SK-N-MC (cell line): ENCODE measurements around the gene PTPN12.

ENCODE experiments used
- EZH2 ChIP-seq: fragments of 200-600 bp; sonication (generic); IDR thresholded peaks from one replicate; pipeline ENCODE4 v1.6.1; 2017; ENCODE audit warnings: antibody characterized with exemption
- FOXP2 ChIP-seq: optimal IDR thresholded peaks from 2 replicates; pipeline ENCODE3; 2011; ENCODE audit warnings: mild to moderate bottlenecking, moderate library complexity; ENCODE audit not compliant: insufficient read depth; ENCODE audit errors: extremely low read length, control extremely low read depth
- POLR2AphosphoS5 ChIP-seq: IDR thresholded peaks from 2 replicates; pipeline ENCODE4 v1.6.1; 2012; ENCODE audit warnings: mild to moderate bottlenecking, low read depth, low read length, borderline replicate concordance

DNA sequence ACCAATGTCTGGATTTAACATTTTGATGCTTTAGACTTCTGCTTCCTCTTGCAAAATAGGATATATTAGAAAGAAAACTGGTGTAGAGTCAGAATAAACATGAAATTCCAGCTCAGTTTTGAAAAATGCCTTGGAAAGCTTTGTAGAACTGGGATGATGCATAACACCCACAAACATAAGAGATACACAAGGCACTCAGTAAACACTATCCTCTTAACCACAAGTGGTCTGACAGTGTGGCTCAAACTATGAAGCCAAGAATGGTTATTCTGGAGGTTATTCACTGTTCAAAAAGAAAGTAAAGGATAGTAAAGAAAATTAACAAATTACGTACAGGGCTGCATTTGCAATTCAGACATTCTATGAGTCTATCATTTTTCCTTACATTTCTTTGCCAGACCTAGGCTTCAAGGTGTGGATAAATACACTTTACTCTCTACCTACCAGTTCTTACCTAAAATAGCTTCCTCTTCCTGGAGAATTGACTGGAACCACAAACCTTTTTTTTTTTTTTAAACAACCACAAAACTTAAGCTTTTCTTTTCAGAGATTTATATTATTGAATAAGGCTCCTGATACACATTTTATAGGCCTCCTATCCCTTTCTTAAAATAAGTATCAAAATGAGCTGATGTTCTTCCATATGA is 150.1 kb downstream of the PTPN12 start:
- TF ChIP-seq EZH2 (no peak), POLR2AphosphoS5 (no peak), FOXP2 (no peak)
